Measurements from ENCODE around the gene STEAP4. TPM values are rescaled to one million over a fixed set of nuclear protein-coding genes. Genes with fewer than 3 reads are reported as not detected.

The STEAP4 gene
- total RNA-seq = under 0.01 TPM

- peak in 2 of 3 donors; percentile 21 to 56 for DNase-seq (ENCODE audit: low read depth in 2 of 3, low spot score in 2 of 3)
Observed at GRCh38 chr7:88306590-88307048, at the start of gene STEAP4. Gene STEAP4, minus strand, starts transcription at chr7:88306894. Its CDS starts 22,625 bp downstream, at chr7:88284269.

- DNase-seq (ENCODE audit: low read depth in 2 of 3, low spot score in 2 of 3) = peak in 1 of 3 donors; percentile 46
Observed at GRCh38 chr7:88355011-88355410, 48.3 kb upstream of the STEAP4 start.

GRCh38 chr7:88350118-88350517, 43.4 kb upstream of the STEAP4 start:
- DNase-seq (ENCODE audit: low read depth in 2 of 3, low spot score in 2 of 3) = no peak

- no peak for DNase-seq (ENCODE audit: low read depth in 2 of 3, low spot score in 2 of 3)
Observed at GRCh38 chr7:88347517-88347916, 40.8 kb upstream of the STEAP4 start.

- DNase-seq (ENCODE audit: low read depth in 2 of 3, low spot score in 2 of 3) = no peak
Observed at GRCh38 chr7:88347090-88347489, 40.4 kb upstream of the STEAP4 start.

GRCh38 chr7:88346357-88346756, 39.7 kb upstream of the STEAP4 start:
- DNase-seq (ENCODE audit: low read depth in 2 of 3, low spot score in 2 of 3) = no peak

GRCh38 chr7:88344956-88345832, 38.5 kb upstream of the STEAP4 start:
- DNase-seq (ENCODE audit: low read depth in 2 of 3, low spot score in 2 of 3) = peak in 2 of 3 donors; percentile 33 to 55

GRCh38 chr7:88344271-88344670, 37.6 kb upstream of the STEAP4 start:
- DNase-seq (ENCODE audit: low read depth in 2 of 3, low spot score in 2 of 3) = no peak

- no peak for DNase-seq (ENCODE audit: low read depth in 2 of 3, low spot score in 2 of 3)
Observed at GRCh38 chr7:88339195-88339922, 32.7 kb upstream of the STEAP4 start.

- DNase-seq (ENCODE audit: low read depth in 2 of 3, low spot score in 2 of 3) = no peak
Observed at GRCh38 chr7:88338503-88338902, 31.8 kb upstream of the STEAP4 start.

- DNase-seq (ENCODE audit: low read depth in 2 of 3, low spot score in 2 of 3) = no peak
Observed at GRCh38 chr7:88337572-88337971, 30.9 kb upstream of the STEAP4 start.

GRCh38 chr7:88331322-88331721, 24.6 kb upstream of the STEAP4 start:
- DNase-seq (ENCODE audit: low read depth in 2 of 3, low spot score in 2 of 3) = no peak

GRCh38 chr7:88329532-88330463, 23.1 kb upstream of the STEAP4 start:
- DNase-seq (ENCODE audit: low read depth in 2 of 3, low spot score in 2 of 3) = no peak

GRCh38 chr7:88328787-88329186, 22.1 kb upstream of the STEAP4 start:
- peak in 1 of 3 donors; percentile 10 for DNase-seq (ENCODE audit: low read depth in 2 of 3, low spot score in 2 of 3)

- DNase-seq (ENCODE audit: low read depth in 2 of 3, low spot score in 2 of 3) = no peak
Observed at GRCh38 chr7:88324699-88325098, 18.0 kb upstream of the STEAP4 start.

GRCh38 chr7:88322151-88322550, 15.5 kb upstream of the STEAP4 start:
- DNase-seq (ENCODE audit: low read depth in 2 of 3, low spot score in 2 of 3) = no peak

- DNase-seq (ENCODE audit: low read depth in 2 of 3, low spot score in 2 of 3) = no peak
Observed at GRCh38 chr7:88321694-88322093, 15.0 kb upstream of the STEAP4 start.

- DNase-seq (ENCODE audit: low read depth in 2 of 3, low spot score in 2 of 3) = no peak
Observed at GRCh38 chr7:88318196-88318595, 11.5 kb upstream of the STEAP4 start.

GRCh38 chr7:88317422-88317821, 10.7 kb upstream of the STEAP4 start:
- DNase-seq (ENCODE audit: low read depth in 2 of 3, low spot score in 2 of 3) = no peak

GRCh38 chr7:88316456-88316855, 9.8 kb upstream of the STEAP4 start:
- DNase-seq (ENCODE audit: low read depth in 2 of 3, low spot score in 2 of 3) = no peak

- DNase-seq (ENCODE audit: low read depth in 2 of 3, low spot score in 2 of 3) = no peak
Observed at GRCh38 chr7:88315522-88315921, 8.8 kb upstream of the STEAP4 start.
